ENCODE measurements around the gene CDK15.

CDK15 gene

DNA sequence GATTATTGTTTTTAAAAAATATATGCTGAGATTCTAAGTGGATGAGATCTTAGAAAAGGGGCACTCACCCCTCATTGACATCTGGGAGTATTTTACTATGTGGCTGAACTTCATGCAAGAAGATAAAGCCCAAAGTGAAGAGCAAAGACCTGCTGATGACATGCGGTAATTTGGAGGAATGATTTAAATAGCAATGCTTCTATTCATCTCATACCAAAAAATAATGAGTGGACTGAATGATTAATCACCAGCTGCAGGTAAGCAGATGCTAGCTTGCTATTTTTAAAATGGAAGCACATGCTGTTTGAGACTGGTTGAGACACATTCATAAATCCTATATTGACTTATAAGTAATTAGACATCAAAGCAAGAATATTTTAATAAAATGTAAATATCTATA, 12.7 kb upstream of the CDK15 start:
- Histone ChIP-seq H3K27ac (no peak overlapping the region), H3K27me3 (ENCODE audit: control insufficient read depth, insufficient read depth, low read length) (no peaks in the 10 kb centered on the region), H2AFZ (no peak overlapping the region), H3K4me2 (ENCODE audit: low read length) (no peak overlapping the region), H3K4me1 (no peaks in the 10 kb centered on the region), H3K9me3 (ENCODE audit: control insufficient read depth, low read length) (no peaks in the 10 kb centered on the region), H3K36me3 (ENCODE audit: control insufficient read depth, insufficient read depth, low read length) (no peaks in the 10 kb centered on the region), H3K79me2 (no peaks in the 10 kb centered on the region), H3K4me3 (ENCODE audit: low read depth, low read length) (no peak overlapping the region), H3K9ac (no peak overlapping the region)
- TF ChIP-seq, protein P1, sequence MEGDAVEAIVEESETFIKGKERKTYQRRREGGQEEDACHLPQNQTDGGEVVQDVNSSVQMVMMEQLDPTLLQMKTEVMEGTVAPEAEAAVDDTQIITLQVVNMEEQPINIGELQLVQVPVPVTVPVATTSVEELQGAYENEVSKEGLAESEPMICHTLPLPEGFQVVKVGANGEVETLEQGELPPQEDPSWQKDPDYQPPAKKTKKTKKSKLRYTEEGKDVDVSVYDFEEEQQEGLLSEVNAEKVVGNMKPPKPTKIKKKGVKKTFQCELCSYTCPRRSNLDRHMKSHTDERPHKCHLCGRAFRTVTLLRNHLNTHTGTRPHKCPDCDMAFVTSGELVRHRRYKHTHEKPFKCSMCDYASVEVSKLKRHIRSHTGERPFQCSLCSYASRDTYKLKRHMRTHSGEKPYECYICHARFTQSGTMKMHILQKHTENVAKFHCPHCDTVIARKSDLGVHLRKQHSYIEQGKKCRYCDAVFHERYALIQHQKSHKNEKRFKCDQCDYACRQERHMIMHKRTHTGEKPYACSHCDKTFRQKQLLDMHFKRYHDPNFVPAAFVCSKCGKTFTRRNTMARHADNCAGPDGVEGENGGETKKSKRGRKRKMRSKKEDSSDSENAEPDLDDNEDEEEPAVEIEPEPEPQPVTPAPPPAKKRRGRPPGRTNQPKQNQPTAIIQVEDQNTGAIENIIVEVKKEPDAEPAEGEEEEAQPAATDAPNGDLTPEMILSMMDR (IDR thresholded peaks at IDR 0.05) = no peak

DNA sequence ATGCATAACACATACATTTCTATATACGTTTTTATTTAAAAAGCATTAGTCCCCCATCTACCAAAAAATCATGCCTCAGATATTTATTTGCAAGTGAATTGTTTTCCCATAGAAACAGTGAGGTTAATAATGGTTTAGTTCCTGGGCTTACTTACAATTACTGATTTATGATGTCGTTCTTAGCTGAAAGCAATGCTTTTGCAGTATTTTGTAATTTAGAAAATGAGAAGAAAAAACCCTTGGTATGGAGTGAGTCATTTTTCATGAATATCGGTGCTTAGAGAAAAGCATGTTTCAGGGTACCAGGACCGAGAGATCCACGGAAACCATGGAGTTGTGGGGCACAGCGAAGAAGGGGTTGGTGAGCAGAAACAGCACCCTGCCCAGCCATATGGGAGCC, 12.0 kb upstream of the CDK15 start:
- Histone ChIP-seq H3K27me3 (ENCODE audit: control insufficient read depth, insufficient read depth, low read length) (no peaks in the 10 kb centered on the region), H3K9me3 (ENCODE audit: control insufficient read depth, low read length) (no peaks in the 10 kb centered on the region), H3K27ac (no peak overlapping the region), H3K4me1 (no peaks in the 10 kb centered on the region), H2AFZ (no peak overlapping the region), H3K4me2 (ENCODE audit: low read length) (no peak overlapping the region), H3K4me3 (ENCODE audit: low read depth, low read length) (no peak overlapping the region), H3K36me3 (ENCODE audit: control insufficient read depth, insufficient read depth, low read length) (no peaks in the 10 kb centered on the region), H3K79me2 (no peaks in the 10 kb centered on the region), H3K9ac (no peak overlapping the region)
- TF ChIP-seq, protein P1 (IDR thresholded peaks at IDR 0.05) = no peak

DNA sequence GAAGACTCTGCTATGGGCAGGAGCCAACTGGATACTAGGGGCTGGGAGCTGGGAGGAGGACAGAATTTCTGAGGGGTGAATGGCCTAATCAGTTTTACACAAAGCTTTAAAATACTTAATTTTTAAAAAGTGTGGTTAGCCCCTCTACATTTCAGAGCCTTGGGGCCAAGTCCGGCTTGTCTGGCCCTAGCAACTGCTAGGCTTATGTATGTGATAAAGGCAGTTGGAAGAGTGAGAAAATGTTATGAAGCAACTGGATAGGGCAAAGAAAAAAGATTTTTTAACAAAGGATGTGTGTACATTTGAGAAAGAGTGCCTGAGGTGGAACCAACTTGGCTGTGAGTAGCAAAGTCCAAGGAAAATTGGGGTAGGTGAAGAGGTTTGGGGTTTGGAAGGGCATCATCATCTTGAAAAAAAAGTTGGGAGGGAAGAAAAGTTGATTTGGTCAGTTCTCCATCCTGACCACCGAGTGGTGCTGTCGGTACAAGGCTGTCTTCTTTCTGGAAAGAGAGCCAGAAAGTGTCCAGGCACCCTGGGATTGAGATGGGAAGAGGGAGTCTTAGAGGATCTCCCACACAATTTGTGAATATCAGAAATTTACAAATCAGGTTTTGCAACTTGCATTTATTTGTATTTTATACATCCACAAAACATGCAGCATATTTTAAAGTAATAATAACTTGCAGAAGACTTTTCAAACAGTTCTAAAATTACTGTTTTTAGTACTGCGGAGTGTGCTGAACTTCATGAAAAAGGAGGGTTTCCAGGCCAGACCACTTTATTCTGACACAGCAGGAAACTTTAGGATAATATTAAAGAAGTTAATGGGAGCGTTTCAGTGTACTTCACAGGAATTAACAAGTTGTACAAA, 10.5 kb upstream of the CDK15 start:
- no peak overlapping the region for H3K4me3 ChIP-seq (ENCODE audit: low read depth, low read length)
- no peaks in the 10 kb centered on the region for H3K4me1 ChIP-seq
- H3K27ac ChIP-seq = no peak overlapping the region
- H3K9me3 ChIP-seq (ENCODE audit: control insufficient read depth, low read length) = no peaks in the 10 kb centered on the region
- H2AFZ ChIP-seq = no peak overlapping the region
- no peaks in the 10 kb centered on the region for H3K27me3 ChIP-seq (ENCODE audit: control insufficient read depth, insufficient read depth, low read length)
- H3K9ac ChIP-seq = no peak overlapping the region
- no peaks in the 10 kb centered on the region for H3K79me2 ChIP-seq
- TF ChIP-seq, protein P1 (IDR thresholded peaks at IDR 0.05) = peak; percentile 29
- H3K4me2 ChIP-seq (ENCODE audit: low read length) = no peak overlapping the region
- H3K36me3 ChIP-seq (ENCODE audit: control insufficient read depth, insufficient read depth, low read length) = no peaks in the 10 kb centered on the region

DNA sequence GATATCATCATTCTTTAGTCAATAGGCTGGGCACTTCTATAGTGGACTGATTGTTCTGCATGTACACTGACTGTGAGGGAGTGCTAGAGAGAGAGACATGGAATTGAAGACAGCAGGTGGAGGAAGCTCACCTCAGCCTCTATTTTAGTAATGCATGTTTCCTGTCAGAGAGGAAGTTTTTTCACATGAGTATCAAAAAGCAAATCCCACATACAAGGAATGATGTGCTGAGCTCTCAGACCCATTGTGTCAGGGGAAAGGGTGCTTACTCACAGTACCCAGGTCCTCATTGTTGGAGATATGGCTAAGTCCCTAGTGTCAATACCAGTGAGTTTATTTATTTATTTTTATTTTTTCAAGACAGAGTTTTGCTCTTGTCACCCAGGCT, 9.9 kb upstream of the CDK15 start:
- TF ChIP-seq, protein P1 (IDR thresholded peaks at IDR 0.05) = no peak
- H3K4me3 ChIP-seq (ENCODE audit: low read depth, low read length) = no peak overlapping the region
- H3K4me2 ChIP-seq (ENCODE audit: low read length) = no peak overlapping the region
- no peaks in the 10 kb centered on the region for H3K27me3 ChIP-seq (ENCODE audit: control insufficient read depth, insufficient read depth, low read length)
- H3K9ac ChIP-seq = no peak overlapping the region
- no peak overlapping the region for H3K27ac ChIP-seq
- no peaks in the 10 kb centered on the region for H3K79me2 ChIP-seq
- no peaks in the 10 kb centered on the region for H3K36me3 ChIP-seq (ENCODE audit: control insufficient read depth, insufficient read depth, low read length)
- H3K4me1 ChIP-seq = no peaks in the 10 kb centered on the region
- H3K9me3 ChIP-seq (ENCODE audit: control insufficient read depth, low read length) = no peaks in the 10 kb centered on the region
- no peak overlapping the region for H2AFZ ChIP-seq

Measured in parathyroid adenoma (tissue), 2 donors.